Mammary epithelial cell (primary cell): Measurements from ENCODE around the gene TRIM63.

ENCODE experiments used
- CTCF ChIP-seq, 2 donors: IDR thresholded peaks in 1 of 2; conservative IDR thresholded peaks in 1 of 2; 2 replicates each; pipeline ENCODE4 v1.5.1; 2011 to 2012; ENCODE audit warnings: inconsistent platforms in 2 of 2, low read length in 2 of 2, mild to moderate bottlenecking in 2 of 2, control low read depth in 1 of 2, low read depth in 1 of 2; ENCODE audit not compliant: insufficient read depth in 1 of 2; ENCODE audit errors: extremely low read depth in 1 of 2
- EZH2 ChIP-seq: IDR thresholded peaks from 2 replicates; pipeline ENCODE4 v1.6.1; 2012; ENCODE audit warnings: low read length, inconsistent platforms, borderline replicate concordance

- TF ChIP-seq EZH2 (no peak), CTCF (conservative IDR thresholded peaks at IDR 0.05 in 1 of 2, IDR thresholded peaks at IDR 0.05 in 1 of 2; ENCODE audit: extremely low read depth in 1 of 2, insufficient read depth in 1 of 2, low read depth in 1 of 2, low read length in 2 of 2) (no peak)
Observed at GRCh38 chr1:26057189-26057588, 10.2 kb downstream of the TRIM63 start.
